HG02642 (cell line): ENCODE results near the gene MEGF10.

Experiments
- ATAC-seq: cut with Tn5 transposase; IDR thresholded peaks from one replicate; pipeline ENCODE4 v1.9.1; 2021; ENCODE audit warnings: mild to moderate bottlenecking; ENCODE audit not compliant: unreplicated experiment, poor library complexity

MEGF10 gene

GRCh38 chr5:127429928-127430327 is 139.3 kb downstream of the MEGF10 start:
- ATAC-seq, result no peak

- ATAC-seq, result no peak
These were observed 140.0 kb downstream of the MEGF10 start for GRCh38 chr5:127430627-127431026.

GRCh38 chr5:127431977-127432585 is 141.5 kb downstream of the MEGF10 start:
- ATAC-seq, result no peak

DNA sequence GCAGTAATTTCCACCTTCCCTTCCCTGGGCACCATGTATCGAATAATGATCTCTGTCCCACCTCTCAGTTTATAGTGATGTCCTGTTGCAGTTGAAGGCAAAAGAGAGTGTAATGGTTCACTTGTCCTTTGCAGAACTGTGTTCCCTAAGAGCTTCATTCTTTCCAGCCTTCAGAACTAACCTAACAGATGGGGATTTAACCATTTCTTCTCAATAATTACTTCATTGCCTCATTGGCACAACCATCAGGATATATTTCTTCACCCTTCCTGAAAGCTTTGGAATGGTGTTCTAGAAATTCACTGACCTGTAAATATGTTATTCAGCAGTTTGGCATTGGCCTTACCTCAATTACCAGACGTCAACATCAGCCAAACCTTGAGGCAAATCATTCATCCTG is 142.9 kb downstream of the MEGF10 start:
- ATAC-seq, result no peak

- ATAC-seq, result no peak
These were observed 144.0 kb downstream of the MEGF10 start for GRCh38 chr5:127434588-127434987.

GRCh38 chr5:127435821-127436220 is 145.2 kb downstream of the MEGF10 start:
- ATAC-seq, result no peak

DNA sequence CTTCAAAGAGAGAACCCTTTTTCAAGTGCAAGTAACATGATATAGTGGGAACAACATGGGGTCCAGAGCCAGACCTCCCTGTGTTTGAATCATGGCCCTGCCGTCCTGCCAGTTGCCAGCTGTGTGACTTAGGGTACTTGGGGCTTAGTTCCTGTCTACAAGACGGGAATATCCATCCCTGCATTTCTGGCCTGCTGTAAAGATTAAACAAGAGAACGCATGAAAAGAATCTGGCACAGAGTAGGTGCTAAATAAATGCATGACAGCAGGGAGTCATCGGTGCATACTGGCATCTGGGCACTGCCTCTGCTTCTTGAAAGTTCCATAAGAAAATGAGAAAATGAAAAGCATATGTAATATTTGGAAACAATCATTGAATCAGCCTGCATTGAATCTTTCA is 149.0 kb downstream of the MEGF10 start:
- no peak for ATAC-seq

DNA sequence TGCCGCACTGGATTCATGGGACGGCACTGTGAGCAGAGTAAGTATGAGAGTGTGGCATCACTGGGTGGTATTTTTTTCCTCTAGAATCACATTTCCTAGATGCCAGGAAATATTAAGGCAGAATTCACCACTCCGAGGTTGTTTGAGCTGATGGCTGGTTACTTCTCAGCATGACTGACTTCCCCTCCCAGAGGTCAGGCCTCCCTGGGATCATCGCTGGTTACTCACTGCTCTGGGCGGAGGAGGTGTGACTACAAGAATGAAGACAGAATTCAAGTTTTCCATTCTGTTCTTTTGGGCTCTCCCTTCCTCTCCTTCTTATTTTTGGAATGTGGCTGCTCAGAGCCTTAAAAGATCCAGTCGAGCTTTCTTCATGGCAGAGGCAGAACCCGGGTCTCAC is 150.2 kb downstream of the MEGF10 start:
- no peak for ATAC-seq

DNA sequence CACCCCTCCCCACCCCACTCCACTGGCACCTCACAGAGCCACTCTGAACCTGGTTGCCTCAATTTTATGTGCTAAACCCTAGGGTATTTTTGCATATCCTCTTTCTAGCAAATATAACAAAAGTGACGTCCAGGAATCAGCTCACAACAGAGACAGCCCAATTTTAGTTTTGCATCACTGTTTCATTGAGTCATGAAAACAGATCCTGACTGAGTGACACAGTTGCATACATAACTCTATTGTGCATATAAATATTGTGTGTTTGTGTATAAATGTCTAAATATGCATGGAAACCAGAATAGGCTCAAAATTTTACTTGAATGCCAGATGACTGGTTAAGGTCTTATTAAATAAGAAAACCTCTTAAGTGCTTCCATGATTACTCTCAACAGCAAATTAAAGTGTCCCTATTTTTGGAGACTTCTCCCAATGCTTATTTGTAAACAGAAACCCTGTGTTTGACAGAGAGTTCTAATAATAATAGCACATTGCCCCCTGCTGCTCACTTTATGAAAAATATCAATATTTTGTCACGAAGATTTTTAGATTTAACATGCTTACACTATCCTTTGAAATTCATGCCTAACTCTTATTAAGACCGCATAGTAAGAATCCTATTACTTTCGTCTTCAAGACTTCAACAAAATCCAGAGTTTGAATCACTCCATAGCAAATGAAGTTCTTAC is 151.3 kb downstream of the MEGF10 start:
- no peak for ATAC-seq

GRCh38 chr5:127444171-127444570 is 153.6 kb downstream of the MEGF10 start:
- no peak for ATAC-seq

DNA sequence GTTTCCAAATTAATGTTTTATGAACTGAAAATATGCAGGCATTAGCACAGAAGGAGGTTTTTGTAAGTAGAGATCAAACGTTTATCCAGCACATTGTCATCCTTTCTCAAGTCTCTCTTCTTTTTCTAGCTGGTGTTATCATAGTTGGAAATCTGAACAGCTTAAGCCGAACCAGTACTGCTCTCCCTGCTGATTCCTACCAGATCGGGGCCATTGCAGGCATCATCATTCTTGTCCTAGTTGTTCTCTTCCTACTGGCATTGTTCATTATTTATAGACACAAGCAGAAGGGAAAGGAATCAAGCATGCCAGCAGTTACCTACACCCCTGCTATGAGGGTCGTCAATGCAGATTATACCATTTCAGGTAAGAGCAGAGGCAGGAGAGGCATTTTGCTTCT is 154.7 kb downstream of the MEGF10 start:
- no peak for ATAC-seq

GRCh38 chr5:127446626-127447025 is 156.0 kb downstream of the MEGF10 start:
- ATAC-seq, result no peak

DNA sequence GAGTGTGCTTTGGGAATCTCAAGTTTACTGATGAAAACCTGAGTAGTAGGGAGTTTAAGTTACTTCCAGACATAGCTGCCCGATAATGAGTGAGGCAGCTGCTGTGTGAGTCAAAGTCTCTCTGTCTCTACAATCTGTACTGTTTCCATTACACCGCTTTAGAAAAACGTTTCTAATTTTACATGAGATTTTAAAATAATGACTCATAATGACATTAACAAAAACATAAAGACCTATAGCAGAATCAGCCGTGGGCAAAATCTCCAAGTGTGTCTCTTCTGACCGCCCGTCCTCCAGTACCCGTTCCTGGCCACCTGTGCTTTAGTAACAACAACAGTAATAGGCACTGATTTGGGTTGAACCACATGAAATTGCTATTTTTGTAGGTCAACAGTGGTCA is 157.2 kb downstream of the MEGF10 start:
- no peak for ATAC-seq

GRCh38 chr5:127450046-127450445 is 159.4 kb downstream of the MEGF10 start:
- ATAC-seq, result no peak

GRCh38 chr5:127451096-127451495 is 160.5 kb downstream of the MEGF10 start:
- ATAC-seq, result no peak

DNA sequence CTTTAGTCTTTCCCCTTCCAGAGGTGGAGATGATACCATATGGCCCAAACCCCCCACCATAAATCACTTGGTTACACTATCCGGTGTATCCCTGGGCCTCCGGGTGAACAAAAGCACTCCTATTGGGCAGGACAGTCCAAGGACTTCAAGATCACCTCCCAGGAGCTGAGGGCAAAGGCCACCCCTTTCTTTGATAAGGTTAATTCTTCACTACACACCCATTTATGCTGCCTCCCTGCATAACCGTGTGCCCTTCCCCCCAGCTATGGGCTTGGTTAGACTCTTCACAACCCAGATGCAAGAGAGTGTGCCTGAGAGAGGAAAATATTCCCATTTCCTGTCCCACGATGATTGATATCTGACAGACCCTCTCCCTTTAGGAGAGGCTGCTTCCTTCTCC is 162.0 kb downstream of the MEGF10 start:
- no peak for ATAC-seq

- no peak for ATAC-seq
These were observed 180.6 kb downstream of the MEGF10 start for GRCh38 chr5:127471211-127471610.

- no peak for ATAC-seq
These were observed 182.1 kb downstream of the MEGF10 start for GRCh38 chr5:127472700-127473099.

DNA sequence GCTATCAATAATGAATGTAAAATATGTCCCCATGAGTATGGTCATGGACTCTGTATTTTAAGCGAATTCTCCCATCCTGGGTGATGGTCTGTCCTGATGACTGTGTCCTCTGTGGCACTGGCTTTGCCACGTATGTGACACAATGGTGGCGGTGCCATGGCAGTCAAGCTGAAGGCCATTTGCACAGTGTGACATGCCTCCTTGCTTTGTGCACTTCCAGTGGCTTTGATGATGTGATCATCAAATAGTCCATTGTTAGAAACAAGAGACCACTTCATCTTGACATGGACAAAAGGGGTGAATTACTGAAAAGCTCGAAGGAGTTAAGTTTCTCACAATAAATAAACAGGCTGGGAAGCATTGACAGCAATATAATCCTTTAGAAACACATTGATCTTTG is 195.9 kb downstream of the MEGF10 start:
- no peak for ATAC-seq

GRCh38 chr5:127492854-127493738 is 202.5 kb downstream of the MEGF10 start:
- peak; percentile 74 for ATAC-seq

DNA sequence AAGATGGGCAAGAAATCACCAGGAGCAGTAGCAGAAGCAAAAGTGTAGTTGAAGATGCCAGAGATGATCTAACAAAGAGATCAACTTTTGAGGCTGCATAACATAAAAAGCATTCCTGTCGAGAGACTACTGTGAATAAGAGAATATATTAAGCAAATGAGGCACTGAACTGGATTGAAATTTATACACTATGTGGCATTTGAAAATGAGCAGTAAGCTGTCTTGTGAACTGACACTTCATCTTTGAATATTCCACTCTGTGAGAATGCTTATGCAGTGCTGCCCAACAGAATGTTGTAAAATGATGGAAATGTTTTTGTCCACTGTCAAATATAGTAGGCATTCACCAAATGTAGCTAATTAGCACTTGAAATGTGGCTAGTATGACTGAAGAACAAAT is 208.0 kb downstream of the MEGF10 start:
- ATAC-seq, result no peak
